ENCODE measurements around the gene MIR17HG.

DNA sequence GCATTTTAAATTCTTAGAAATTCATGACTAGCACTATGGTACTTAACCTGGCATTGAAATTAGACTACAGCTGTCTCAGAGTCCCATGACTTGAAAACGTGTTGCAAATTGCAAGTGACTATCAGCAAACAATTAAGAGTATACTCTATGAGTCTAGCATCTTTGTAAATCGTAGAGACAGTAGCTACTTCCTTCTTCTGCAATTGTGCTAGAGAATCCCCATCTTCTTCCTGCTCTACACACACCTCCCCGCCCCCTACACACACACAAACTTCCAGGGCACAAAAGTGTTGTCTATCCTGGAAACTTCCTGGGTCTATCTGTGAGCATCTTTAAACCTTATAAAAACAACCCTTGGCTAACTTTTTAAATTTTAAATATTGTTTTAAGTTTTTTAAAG, 35.2 kb upstream of the MIR17HG start:
- no peak for TF ChIP-seq POLR2A (IDR thresholded peaks at IDR 0.05)
- no peak for TF ChIP-seq CTCF (IDR thresholded peaks at IDR 0.05)
- no peak for TF ChIP-seq POLR2AphosphoS5 (IDR thresholded peaks at IDR 0.05; ENCODE audit: insufficient read depth in 1 of 2, low read depth in 1 of 2)
